H1 (cell line): Measurements from ENCODE around the gene OVCH1.

ENCODE experiments used
- ATF3 ChIP-seq: IDR thresholded peaks from 2 replicates; pipeline ENCODE4 v1.6.1; 2011; ENCODE audit warnings: low read depth, mild to moderate bottlenecking, low read length; ENCODE audit not compliant: insufficient read depth
- CEBPB ChIP-seq: IDR thresholded peaks from 2 replicates; pipeline ENCODE4 v1.6.1; 2012; ENCODE audit warnings: low read depth, low read length
- EGR1 ChIP-seq: IDR thresholded peaks from 2 replicates; pipeline ENCODE4 v1.6.1; 2011; ENCODE audit warnings: low read depth, low read length, borderline replicate concordance
- EZH2 ChIP-seq: fragments of 200-600 bp; sonication (generic); IDR thresholded peaks from 2 replicates; pipeline ENCODE4 v1.7.1; 2012; ENCODE audit warnings: low read depth, mild to moderate bottlenecking, moderate library complexity, low read length, inconsistent platforms; ENCODE audit not compliant: severe bottlenecking
- HDAC2 ChIP-seq, 2 experiments: fragments of 300-600 bp in 1 of 2; sonication (generic) in 1 of 2; IDR thresholded peaks; 2 replicates each; pipeline ENCODE4 v1.6.1; 2011 to 2012; ENCODE audit warnings: low read depth in 2 of 2, low read length in 2 of 2, mild to moderate bottlenecking in 2 of 2, moderate library complexity in 2 of 2, borderline replicate concordance in 1 of 2, inconsistent platforms in 1 of 2
- JUND ChIP-seq: IDR thresholded peaks from 2 replicates; pipeline ENCODE4 v1.6.1; 2011; ENCODE audit warnings: mild to moderate bottlenecking, improper control_type of control experiment, low read length
- MAX ChIP-seq: IDR thresholded peaks from 2 replicates; pipeline ENCODE4 v1.6.1; 2012; ENCODE audit warnings: inconsistent platforms
- POLR2A ChIP-seq, 2 experiments: IDR thresholded peaks; 1 replicate in 1 of 2; 2 replicates in 1 of 2; pipeline ENCODE4 v1.6.1; 2011; ENCODE audit warnings: low read depth in 2 of 2, low read length in 2 of 2, mild to moderate bottlenecking in 2 of 2; ENCODE audit errors: control extremely low read depth in 1 of 2
- RAD21 ChIP-seq, 2 experiments: IDR thresholded peaks in 1 of 2; conservative IDR thresholded peaks in 1 of 2; 2 replicates each; pipeline ENCODE4 v1.6.1; 2011; ENCODE audit warnings: low read depth in 2 of 2, low read length in 2 of 2, improper control_type of control experiment in 1 of 2, inconsistent platforms in 1 of 2, mild to moderate bottlenecking in 1 of 2, moderate library complexity in 1 of 2
- SIRT6 ChIP-seq: IDR thresholded peaks from one replicate; pipeline ENCODE4 v1.7.1; 2012; ENCODE audit warnings: low read length, inconsistent platforms
- YY1 ChIP-seq: IDR thresholded peaks from 2 replicates; pipeline ENCODE4 v1.6.1; 2011; ENCODE audit warnings: low read depth, mild to moderate bottlenecking, low read length
- TF ChIP-seq, protein P1 (sequence below), 3 experiments: IDR thresholded peaks; 1 replicate in 2 of 3; 2 replicates in 1 of 3; pipeline versions ENCODE4 v1.5.1 to v1.6.1; 2011; ENCODE audit warnings: low read length in 3 of 3, mild to moderate bottlenecking in 3 of 3, inconsistent platforms in 2 of 3, low read depth in 1 of 3, moderate library complexity in 1 of 3; ENCODE audit not compliant: insufficient read depth in 1 of 3; ENCODE audit errors: control extremely low read depth in 1 of 3

GRCh38 chr12:29509503-29509902 is 12.0 kb upstream of the OVCH1 start:
- TF ChIP-seq POLR2A (IDR thresholded peaks at IDR 0.05; ENCODE audit: control extremely low read depth in 1 of 2, low read depth in 2 of 2, low read length in 2 of 2) (no peak), MAX (no peak), JUND (no peak), YY1 (no peak), RAD21 (IDR thresholded peaks at IDR 0.05 in 1 of 2, conservative IDR thresholded peaks at IDR 0.05 in 1 of 2; ENCODE audit: low read depth in 2 of 2, low read length in 2 of 2) (no peak), SIRT6 (no peak), EZH2 (no peak), ATF3 (no peak), EGR1 (no peak), HDAC2 (IDR thresholded peaks at IDR 0.05; ENCODE audit: borderline replicate concordance in 1 of 2, low read depth in 2 of 2, low read length in 2 of 2) (no peak), CEBPB (no peak)
- TF ChIP-seq, protein P1, sequence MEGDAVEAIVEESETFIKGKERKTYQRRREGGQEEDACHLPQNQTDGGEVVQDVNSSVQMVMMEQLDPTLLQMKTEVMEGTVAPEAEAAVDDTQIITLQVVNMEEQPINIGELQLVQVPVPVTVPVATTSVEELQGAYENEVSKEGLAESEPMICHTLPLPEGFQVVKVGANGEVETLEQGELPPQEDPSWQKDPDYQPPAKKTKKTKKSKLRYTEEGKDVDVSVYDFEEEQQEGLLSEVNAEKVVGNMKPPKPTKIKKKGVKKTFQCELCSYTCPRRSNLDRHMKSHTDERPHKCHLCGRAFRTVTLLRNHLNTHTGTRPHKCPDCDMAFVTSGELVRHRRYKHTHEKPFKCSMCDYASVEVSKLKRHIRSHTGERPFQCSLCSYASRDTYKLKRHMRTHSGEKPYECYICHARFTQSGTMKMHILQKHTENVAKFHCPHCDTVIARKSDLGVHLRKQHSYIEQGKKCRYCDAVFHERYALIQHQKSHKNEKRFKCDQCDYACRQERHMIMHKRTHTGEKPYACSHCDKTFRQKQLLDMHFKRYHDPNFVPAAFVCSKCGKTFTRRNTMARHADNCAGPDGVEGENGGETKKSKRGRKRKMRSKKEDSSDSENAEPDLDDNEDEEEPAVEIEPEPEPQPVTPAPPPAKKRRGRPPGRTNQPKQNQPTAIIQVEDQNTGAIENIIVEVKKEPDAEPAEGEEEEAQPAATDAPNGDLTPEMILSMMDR (IDR thresholded peaks at IDR 0.05; ENCODE audit: control extremely low read depth in 1 of 3, insufficient read depth in 1 of 3, low read depth in 1 of 3, low read length in 3 of 3): no peak
